IPS DF 4.7 (cell line): ENCODE data around the gene DLL4.
"Not testable (repeated sequence)": the region's sequence is repeated elsewhere in the genome, so short reads cannot be mapped to it uniquely, and the experiment has no call there.

ENCODE experiments used
- DNase-seq: peaks from one replicate; pipeline ENCODE4 v3.0.0-alpha.2; 2013; ENCODE audit warnings: low spot score; ENCODE audit errors: extremely low read depth

Gene DLL4

DNA sequence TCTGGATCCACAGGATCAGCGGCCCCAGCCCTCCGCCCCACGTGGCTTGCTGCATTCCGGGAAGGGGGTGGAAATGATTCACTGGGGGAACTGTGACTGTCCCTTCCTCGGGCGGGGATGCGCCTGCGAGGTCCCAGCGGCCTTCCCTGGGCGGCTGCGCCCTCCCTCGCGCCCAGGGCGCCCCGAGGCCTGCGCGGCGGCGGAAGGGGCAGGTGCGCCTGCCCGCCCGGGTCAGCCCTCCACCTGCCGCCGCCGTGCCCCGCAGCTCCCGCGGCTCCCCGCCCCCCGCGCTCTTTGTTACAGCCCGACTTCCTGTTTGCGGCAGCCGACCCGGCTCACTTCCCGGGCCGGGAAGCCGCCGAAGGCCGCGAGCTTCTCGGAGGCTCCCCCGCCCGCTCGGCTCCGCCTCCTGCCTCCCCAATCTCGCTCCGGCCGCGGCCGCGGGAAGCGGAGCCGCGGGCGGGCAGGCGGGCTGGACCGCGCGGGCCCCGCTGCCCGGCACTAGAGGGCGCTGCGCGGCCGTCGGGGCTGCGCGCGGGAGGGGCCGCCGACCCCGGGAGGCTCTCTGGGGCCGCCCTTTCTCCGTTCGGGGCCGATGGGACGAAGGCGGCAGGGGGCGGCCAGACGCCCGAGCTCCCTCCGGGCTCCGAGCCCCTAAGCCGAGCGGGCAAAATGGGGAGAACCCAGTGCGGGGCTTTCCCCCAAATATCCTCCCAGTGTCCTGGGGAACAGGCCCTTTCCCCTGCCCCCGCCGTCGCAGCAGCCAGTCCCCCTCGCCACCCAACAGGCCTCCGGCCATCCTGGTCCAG lies 12.6 kb downstream of the DLL4 start:
- no peak for DNase-seq

- no peak for DNase-seq
These were observed 13.3 kb downstream of the DLL4 start for GRCh38 chr15:40942337-40942854.

- no peak for DNase-seq
These were observed 13.7 kb downstream of the DLL4 start for GRCh38 chr15:40942878-40943277.

GRCh38 chr15:40943764-40944365 lies 14.7 kb downstream of the DLL4 start:
- no peak for DNase-seq

DNA sequence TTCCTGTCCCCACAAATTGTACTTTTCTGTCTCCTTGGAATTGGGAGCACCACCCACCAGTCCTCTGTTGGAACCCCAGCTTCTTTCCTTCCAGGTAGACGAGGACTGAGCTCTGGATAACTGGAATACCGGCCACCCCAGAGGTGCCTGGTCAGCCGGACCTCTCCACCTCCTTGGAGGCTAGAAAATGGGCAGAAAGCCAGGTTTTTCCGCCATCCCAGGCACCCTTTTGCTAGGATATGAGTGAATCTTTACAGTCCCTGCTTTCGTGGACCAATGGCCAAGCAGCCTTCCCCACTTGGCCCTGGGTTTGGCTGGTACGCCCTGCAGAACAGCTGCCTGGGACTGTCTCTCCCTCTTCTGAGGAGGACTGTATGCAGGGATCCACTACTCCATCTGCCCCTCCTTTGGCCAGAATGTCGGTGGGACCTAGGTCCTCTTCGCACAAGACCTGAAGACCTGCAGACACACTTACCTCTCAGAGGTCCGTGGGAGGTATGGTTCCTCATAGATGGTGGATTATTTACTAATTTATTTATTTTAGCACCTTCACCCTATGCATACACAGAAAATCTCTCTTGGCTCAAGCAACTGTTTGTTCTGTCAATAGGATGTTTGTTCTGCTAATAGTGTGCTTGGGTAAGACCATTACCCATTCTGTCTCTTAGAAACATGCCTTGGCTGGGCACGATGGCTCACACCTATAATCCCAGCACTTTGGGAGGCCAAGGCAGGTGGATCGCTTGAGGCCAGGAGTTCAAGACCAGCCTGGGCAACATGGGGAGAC lies 15.6 kb downstream of the DLL4 start:
- DNase-seq, result no peak

DNA sequence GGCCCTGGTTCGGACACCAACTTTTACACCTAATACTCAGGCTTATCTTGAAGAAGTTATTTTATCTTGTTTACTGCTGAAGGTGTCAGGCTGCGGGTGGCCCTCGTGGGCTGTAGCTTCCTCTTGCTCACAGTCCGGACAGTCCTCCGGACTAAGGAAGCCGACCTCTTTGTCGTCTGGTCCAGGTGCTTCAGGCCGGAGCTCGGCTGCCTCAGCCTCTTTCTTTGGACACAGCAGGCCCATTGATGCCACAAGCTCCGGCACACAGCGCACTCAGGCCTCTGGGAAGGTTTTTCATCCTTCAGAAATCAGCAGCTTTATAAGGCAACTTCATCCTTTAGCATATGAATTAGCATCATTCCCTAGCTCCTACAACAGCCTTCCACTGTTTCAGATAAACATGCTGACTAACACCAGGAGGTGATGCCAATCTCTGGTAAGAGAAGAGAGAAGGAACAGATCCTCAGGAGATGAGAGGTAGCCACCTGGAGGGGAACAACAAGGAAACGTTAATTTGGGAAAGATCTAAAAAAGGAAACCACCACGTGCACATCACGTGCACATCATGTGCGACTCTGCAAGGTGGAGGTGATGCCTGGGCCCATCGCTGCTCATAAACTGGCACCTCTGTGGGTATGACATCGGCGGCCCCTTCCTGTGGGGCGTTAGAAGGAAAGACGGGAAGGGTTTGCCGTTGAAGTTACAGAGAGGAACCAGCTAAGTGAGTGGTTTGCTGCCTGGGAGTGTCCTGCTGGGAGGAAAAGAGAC lies 19.8 kb downstream of the DLL4 start:
- DNase-seq, result no peak

GRCh38 chr15:40949756-40950207 lies 20.6 kb downstream of the DLL4 start:
- no peak for DNase-seq

GRCh38 chr15:40951764-40952163 lies 22.6 kb downstream of the DLL4 start:
- DNase-seq, result no peak

- no peak for DNase-seq
These were observed 23.3 kb downstream of the DLL4 start for GRCh38 chr15:40952301-40952900.

DNA sequence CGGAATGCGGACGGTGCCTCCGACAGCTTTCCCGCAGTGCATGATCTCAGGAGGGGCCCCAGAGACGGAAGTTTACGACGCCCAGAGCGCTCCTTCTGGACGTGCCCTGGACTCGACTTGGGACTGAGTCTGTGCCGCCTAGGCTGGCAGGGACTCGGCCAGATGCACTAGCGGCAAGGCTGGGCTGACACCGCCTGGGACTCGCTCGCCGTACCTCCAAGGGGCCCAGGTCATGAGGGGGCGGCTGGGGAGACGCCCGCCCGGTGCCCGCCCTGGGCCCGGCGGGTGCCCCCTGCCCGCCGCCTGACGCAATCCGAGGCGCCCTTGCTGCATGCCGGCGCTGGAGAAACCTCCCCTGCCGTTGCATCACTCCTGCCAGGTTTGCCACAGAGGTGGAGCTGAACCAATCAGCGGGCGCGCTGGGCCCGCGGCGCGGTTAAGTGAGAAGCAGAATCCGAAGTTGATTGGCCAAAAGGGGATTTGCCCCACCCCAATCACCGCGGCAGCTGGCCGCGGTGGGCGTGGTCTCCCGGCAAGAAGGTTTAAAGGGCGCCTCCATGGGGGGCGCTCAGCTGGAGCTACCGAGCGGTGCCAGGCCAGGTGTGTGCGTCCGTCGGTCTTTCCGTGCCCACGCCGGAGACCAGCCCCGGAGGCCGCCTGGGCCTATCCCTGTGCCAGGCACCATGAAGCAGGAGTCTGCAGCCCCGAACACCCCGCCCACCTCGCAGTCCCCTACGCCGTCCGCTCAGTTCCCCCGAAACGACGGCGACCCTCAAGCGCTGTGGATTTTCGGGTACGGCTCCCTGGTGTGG lies 24.0 kb downstream of the DLL4 start, which contains the start of gene CHAC1:
Gene CHAC1, plus strand, starts transcription at position 571 of the 812 bp plus-strand sequence. Its CDS starts 113 bp downstream, at position 684.
- DNase-seq, result no peak

DNA sequence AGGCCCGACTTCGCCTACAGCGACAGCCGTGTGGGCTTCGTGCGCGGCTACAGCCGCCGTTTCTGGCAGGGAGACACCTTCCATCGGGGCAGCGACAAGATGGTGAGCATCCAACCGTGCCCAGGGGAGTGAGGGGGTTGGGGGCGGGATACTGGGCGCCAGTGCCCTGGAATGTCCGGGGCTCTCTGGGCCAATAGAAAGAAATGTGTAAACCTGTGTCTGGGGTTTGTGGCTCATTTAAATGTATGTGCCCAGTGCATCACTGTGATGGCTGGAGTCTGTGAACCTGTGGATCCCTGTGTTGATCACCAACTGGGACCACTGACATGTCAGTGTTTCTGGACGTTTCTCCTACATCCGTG lies 24.6 kb downstream of the DLL4 start:
- DNase-seq, result no peak

GRCh38 chr15:40954158-40954848 lies 25.2 kb downstream of the DLL4 start:
- DNase-seq, result not testable (repeated sequence)

DNA sequence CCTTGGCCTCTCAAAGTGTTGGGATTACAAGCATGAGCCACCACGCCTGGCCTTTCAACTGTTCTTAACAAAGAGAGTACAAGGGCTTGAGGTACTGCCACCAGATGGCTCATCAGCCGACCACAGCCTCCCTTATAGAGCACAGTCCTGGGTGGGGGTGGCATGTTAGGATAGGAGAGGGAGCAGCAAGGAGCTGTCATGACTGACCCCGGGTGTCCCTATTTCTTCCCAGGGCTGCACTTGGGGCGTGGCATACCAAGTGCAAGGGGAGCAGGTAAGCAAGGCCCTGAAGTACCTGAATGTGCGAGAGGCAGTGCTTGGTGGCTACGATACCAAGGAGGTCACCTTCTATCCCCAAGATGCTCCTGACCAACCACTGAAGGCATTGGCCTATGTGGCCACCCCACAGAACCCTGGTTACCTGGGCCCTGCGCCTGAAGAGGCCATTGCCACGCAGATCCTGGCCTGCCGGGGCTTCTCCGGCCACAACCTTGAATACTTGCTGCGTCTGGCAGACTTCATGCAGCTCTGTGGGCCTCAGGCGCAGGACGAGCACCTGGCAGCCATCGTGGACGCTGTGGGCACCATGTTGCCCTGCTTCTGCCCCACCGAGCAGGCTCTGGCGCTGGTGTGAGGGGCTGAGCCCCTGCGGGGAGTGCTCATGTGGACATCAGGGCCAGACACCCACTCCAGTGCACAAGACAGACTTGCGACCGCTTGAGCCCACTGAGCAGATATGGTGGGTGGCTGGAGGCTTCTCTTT lies 26.2 kb downstream of the DLL4 start:
- DNase-seq, result no peak

DNA sequence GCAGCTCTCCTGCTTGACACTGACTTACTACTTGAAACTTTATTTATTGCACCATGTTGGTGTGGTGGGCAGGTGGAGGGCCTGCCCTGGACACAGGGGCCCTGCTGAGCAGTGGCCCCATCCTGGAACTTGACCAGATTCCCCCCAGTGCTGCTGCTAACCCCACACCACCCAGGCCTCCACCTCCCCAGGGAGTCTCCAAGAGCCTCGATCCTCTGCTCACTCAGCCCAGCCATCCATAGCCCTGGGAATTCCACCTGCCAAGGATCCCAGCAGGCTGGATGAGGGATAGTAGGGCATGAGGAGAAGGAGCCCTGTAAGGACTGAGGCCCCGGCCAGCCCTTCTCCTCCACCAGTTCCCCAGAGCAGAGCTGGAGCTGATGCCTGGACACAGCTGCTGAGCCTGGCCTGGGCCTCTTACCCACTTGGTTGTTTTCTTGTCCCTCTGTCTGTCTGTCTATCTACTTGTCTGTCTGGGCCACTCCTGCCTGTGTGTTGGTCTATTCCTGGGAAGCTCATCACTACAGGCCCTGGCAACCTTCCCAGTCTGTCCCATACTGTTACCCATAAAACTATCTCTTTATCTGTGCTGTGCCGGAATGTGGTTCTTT lies 26.9 kb downstream of the DLL4 start:
- DNase-seq, result no peak

DNA sequence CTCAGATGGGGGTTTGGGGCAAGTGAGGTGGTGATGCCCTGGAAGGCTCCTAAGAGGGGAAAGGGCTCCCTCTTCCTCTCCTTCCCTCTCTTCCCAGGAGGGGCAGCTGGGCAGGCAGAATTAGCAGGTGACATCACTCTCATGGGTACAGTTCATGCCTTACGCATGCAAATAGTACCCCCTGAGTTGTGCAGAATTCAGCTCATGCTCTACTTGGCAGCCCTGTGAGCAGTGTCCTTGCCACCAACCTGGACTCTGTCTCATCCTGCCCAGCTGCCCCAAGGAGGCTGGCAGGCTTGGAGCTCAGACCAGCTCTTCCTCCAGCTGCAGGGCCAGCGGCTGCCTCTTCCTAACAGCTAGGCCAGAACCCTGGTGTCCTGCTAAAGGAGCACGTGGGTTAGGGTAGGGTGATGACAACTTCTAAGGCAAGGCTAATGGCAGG lies 27.4 kb downstream of the DLL4 start:
- DNase-seq, result no peak

- no peak for DNase-seq
These were observed 28.0 kb downstream of the DLL4 start for GRCh38 chr15:40957041-40957555.

- DNase-seq, result no peak
These were observed 28.5 kb downstream of the DLL4 start for GRCh38 chr15:40957581-40958051.

GRCh38 chr15:40958146-40958545 lies 29.0 kb downstream of the DLL4 start:
- DNase-seq, result no peak
